ENCODE results near the gene E2F6.

E2F6 gene

GRCh38 chr2:11482473-11483035, 16.6 kb upstream of the E2F6 start:
- DNase-seq (ENCODE audit: low spot score) = no peak
- no peak for TF ChIP-seq CTCF (IDR thresholded peaks at IDR 0.05; ENCODE audit: extremely low read depth, missing control alignments)

- TF ChIP-seq CTCF (IDR thresholded peaks at IDR 0.05; ENCODE audit: extremely low read depth, missing control alignments) = no peak
- DNase-seq (ENCODE audit: low spot score) = no peak
Measured at GRCh38 chr2:11481789-11482472, 16.0 kb upstream of the E2F6 start.

GRCh38 chr2:11481426-11481788, 15.4 kb upstream of the E2F6 start:
- TF ChIP-seq CTCF (IDR thresholded peaks at IDR 0.05; ENCODE audit: extremely low read depth, missing control alignments) = no peak
- no peak for DNase-seq (ENCODE audit: low spot score)

DNA sequence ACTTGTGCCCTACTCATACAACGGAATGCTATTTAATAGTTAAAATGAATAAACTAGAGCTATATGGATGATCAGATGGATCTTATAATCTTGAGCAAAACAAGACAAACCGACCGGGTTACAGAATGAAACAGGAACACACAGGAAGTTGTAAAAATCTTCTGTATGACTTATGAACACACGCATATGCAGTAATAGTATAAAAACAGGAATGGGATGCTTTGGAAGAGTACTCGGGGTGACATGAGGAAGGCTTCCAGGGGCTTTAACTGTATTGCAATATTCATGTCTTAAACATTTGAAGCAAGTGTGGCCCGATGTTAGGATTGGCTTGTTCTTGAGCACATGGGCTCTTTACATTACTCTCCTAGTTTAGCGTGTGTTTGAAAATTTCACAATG, 14.9 kb upstream of the E2F6 start:
- DNase-seq (ENCODE audit: low spot score) = no peak
- TF ChIP-seq CTCF (IDR thresholded peaks at IDR 0.05; ENCODE audit: extremely low read depth, missing control alignments) = no peak

DNA sequence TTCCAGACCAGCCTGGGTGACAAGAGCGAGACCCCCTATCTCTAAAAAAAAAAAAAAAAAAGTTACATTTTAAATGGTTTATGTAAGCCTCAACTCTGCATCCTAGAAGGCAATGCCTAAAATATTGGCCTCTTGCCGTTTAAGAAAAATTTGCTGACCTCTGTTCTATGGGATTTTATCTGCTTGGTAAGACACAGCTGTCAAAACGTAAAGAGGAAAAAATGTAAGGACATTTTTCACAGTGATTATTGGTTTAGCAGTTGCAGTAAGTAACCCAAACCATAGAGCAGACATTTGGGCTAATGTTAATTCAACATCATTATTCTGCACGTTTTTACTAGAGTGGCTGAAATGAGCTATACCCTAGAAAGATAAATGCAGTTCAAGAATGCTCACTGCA, 14.4 kb upstream of the E2F6 start:
- TF ChIP-seq CTCF (IDR thresholded peaks at IDR 0.05; ENCODE audit: extremely low read depth, missing control alignments) = no peak
- DNase-seq (ENCODE audit: low spot score) = no peak

DNA sequence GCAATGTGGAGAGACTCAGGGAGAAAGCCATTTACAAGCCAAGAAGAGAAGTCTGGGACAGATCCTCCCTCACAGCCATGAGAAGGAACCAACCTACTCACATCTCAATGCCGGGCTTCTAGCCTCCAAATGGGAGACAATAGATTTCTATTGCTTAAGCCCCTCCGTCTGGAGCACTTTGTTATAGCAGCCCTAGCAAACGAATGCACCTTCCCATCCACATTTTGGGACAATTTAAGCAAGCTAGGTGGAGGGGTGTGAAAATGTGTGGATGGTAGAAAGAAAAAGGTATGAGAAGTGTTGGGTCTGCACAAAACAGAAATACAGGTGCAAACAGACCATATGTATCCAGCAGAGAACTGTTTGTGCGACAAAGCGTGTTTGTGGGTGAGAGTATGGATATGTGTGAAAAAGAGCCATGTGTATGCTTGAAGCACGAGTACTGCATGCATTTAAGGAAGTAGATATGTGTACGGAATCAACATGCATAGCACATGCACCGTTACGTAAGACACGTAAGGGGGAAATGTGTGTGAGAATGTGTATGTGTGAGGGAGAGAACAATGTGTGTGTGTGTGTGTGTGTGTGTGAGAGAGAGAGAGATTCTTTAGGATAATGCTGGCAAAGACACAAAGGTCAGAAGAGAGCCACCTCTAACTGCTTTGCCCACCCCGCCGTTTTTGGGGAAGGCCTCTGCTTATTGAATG, 13.1 kb upstream of the E2F6 start:
- DNase-seq (ENCODE audit: low spot score) = no peak
- TF ChIP-seq CTCF (IDR thresholded peaks at IDR 0.05; ENCODE audit: extremely low read depth, missing control alignments) = no peak

- peak; percentile 82 for DNase-seq (ENCODE audit: low spot score)
- peak; percentile 63 for TF ChIP-seq CTCF (IDR thresholded peaks at IDR 0.05; ENCODE audit: extremely low read depth, missing control alignments)
Measured at GRCh38 chr2:11477994-11478393, 12.0 kb upstream of the E2F6 start.

Measured in GM20000 (cell line).